ENCODE measurements around the gene USE1.

DNA sequence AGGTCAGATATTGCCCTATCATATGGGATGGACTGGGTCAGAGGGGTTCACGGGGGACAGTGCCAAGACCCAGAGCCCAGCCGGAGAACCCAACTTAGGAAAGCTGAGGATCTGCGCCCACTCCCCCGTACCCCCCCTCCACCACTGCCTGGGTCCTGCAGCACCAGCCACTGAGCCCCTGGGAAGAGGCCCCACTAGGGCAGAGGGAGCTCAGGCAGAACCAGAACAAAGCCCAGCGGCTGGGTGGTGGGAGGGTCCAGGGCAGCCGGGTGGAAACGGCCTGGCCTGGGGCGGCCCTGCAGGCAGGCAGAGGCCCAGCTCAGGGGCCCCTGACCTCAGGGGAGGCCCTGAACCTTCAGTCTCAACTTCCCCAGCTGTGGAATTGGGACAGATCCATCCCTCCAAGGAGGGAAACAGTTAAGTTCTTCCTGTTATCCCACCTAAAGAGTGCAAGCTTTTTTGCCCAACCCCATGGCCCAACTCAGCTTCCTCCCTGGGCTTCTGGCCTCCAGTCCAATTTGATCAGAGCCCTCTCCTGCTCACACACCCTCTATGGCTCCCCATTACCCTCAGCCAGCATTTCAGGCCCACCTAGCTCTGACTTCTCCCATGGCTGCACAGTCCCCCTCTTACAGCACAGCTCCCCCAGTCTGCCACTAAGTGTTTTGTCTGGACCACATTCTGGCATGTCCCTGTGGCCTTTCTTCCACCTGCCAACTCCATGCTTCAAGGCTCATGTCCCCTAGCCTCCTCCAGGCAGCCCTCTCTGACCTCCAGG is 27.5 kb downstream of the USE1 start:
- TF ChIP-seq, protein P1, sequence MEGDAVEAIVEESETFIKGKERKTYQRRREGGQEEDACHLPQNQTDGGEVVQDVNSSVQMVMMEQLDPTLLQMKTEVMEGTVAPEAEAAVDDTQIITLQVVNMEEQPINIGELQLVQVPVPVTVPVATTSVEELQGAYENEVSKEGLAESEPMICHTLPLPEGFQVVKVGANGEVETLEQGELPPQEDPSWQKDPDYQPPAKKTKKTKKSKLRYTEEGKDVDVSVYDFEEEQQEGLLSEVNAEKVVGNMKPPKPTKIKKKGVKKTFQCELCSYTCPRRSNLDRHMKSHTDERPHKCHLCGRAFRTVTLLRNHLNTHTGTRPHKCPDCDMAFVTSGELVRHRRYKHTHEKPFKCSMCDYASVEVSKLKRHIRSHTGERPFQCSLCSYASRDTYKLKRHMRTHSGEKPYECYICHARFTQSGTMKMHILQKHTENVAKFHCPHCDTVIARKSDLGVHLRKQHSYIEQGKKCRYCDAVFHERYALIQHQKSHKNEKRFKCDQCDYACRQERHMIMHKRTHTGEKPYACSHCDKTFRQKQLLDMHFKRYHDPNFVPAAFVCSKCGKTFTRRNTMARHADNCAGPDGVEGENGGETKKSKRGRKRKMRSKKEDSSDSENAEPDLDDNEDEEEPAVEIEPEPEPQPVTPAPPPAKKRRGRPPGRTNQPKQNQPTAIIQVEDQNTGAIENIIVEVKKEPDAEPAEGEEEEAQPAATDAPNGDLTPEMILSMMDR (IDR thresholded peaks at IDR 0.05), result no peak
- TF ChIP-seq SIN3A (IDR thresholded peaks at IDR 0.05; ENCODE audit: borderline replicate concordance, insufficient read depth, low read depth, low read length) (no peak), POLR2AphosphoS5 (IDR thresholded peaks at IDR 0.05; ENCODE audit: low read depth, low read length) (no peak)

All from Panc1 (cell line).